Muscle of arm (tissue), 12 donors: Measurements from ENCODE around the gene EYS. TPM values are rescaled to one million over a fixed set of nuclear protein-coding genes. Genes with fewer than 3 reads are reported as not detected.
A peak's percentile ranks its signal among the peaks of the same experiment; 100 is the strongest.
"Not testable (repeated sequence)": the region's sequence is repeated elsewhere in the genome, so short reads cannot be mapped to it uniquely, and the experiment has no call there.

Source experiments
- DNase-seq: peaks from one replicate; pipeline ENCODE4 v3.0.0-alpha.2; 2013
- polyA plus RNA-seq, 12 donors: library from polyadenylated mRNA; unstranded; fragments of 120-200 nt; gene quantifications; one replicate each; pipeline ENCODE4 v1.2.1, GENCODE V29; 2013; ENCODE audit not compliant: insufficient read length in 12 of 12

EYS gene
- polyA plus RNA-seq, 12 donors, result 0.27 to 0.80 (median 0.46) TPM; not detected in 2

DNA sequence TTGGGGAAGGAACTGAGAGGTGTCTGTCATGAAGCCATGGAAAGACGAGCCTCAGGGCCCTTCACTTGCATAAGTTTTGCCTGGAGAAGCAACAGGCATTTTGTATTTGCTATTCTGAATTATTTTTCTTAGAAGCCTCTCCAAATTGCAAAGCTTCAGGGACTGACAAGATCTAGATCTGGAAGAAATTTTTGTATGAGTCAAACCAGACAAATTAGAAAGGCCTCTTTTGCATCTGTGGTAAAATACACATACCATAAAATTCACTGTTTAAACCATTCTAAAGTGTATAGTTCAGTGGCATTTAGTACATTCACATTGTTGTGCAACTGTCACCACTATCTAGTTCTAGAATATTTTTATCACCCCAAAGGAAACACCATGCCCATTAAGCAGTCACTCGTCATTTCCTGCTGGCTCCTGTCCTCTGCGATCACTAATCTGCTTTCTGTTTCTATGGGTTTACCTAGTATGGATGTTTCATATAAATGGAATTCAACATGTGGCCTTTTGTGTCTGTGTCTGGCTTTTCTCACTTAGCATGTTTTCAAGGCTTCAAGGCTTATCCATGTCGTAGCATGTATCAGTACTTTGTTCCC, 1802.3 kb downstream of the EYS start:
- DNase-seq, result no peak

DNA sequence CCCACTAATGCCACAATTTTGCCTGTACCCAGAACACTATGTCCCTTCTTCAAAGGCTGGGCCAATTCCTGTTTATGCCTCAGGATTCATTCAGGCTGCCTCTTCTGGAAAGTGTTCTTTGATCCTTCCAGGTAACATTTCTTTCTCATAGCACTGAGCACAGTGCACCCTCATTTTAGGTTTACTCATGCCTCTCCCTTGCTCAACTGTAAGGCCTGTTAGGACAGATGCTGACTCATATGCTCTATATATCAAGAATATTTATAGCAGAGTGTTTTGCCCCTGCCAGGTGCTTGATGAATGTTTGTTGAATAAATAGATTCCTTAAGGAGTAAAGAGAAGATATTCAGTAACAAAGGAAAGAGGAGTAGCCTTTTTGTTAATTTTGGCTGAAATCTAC, 1807.5 kb downstream of the EYS start:
- no peak for DNase-seq

DNA sequence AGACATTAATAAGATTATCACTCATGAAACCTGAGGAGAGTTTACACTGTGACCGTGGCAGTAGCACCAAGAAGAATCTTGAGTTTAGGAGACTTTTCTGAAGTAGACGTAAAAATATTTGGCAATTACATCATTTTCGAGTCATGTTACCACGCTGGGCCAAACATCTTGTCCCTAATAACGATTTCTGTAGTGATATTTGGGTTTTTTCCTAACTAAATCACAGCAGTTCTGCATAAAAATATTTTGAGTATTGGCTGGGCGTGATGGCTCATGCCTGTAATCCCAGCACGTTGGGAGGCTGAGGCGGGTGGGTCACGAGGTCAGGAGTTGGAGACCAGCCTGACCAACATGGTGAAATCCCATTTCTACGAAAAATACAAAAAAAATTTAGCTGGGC, 1809.1 kb downstream of the EYS start:
- no peak for DNase-seq

DNA sequence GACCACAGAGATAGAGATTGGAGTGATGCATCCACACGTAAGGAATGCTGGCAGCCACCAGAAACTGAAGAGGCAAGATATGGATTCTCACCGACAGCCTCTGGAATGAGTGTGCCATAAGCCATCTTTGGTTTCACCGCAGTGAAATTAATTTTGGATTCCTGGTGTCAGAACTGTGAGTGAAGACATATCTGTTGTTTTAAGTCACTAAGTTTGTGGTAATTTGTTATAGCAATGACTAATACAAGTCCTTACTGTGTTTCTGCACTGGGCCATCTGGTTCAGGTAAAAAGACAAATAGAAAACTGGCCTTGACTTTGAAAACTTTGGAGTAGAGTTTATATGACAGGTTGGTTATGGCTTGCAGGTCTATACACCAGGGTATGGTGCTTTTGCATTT, 1809.6 kb downstream of the EYS start:
- no peak for DNase-seq

DNA sequence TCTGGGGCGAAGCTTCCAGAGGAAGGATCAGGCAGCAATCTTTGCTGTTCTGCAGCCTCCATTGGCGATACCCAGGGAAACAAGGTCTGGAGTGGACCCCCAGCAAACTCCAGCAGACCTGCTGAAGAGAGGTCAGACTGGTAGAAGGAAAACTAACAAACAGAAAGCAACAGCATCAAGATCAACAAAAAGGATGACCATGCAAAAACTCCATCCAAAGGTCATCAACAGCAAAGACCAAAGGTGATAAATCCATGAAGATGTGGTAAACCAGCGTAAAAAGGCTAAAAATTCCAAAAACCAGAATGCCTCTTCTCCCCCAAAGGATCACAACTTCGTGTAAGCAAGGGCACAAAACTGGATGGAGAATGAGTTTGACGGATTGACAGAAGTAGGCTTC, 1818.6 kb downstream of the EYS start:
- no peak for DNase-seq

DNA sequence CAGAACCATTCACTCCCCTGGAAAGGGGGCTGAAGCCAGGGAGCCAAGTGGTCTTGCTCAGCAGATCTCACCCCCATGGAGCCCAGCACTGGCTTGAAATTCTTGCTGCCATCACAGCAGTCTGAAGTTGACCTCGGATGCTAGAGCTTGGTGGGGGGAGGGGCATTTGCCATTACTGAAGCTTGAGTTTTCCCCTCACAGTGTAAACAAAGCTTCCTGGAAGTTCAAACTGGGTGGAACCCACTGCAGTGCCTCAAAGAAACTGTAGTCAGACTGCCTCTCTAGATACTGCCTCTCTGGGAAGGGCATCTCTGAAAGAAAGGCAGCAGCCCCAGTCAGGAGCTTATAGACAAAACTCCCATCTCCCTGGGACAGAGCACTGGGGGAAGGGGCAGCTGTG, 1819.2 kb downstream of the EYS start:
- DNase-seq, result not testable (repeated sequence)

DNA sequence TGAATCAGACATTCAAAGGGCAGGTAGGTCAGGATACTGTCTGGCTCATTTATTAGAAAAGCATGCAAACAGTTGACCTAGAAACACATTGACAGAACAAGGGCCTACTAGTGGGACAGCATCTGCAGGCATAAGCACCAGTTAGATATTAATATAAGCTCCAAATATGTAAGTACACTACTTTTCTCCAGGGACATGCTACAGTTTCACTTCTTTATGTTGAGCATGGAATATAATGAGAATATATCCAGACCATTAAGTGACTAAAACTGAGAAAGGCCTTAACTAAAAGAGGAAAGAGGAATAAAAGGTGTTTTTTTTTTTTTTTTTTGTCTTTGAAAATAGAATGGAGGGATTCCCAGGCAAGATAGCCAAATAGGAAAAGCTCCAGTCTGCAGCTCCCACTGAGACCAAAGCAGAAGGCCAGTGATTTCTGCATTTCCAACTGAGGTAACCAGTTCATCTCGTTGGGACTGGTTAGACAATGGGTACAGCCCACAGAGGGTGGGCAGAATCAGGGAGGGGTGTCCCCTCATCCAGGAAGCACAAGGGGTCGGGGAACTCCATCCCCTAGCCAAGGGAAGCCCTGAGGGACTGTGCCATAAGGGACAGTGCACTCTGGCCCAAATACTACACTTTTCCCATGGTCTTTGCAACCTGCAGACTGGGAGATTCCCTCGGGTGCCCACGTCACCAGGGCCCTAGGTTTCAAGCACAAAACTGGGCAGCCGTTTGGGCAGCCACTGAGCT, 1819.8 kb downstream of the EYS start:
- no peak for DNase-seq

DNA sequence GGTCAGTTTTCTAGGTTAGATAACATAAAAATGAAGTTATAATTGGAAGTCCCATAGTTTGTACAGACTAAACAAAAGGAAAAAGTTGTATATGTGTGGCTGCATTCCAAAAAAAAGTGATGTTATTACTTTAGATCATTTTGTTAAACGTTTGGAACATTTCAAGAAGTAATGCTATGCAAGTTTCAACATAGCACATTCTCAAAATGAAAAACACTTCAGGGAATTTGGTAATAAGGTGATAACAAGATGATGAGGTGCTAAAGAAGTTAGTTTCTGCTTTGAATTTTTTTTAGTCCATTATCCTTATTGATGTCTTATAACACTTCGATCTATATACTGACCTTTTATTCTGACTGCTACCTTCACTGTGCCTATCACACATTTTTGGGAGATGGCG, 1820.7 kb downstream of the EYS start:
- DNase-seq, result no peak

DNA sequence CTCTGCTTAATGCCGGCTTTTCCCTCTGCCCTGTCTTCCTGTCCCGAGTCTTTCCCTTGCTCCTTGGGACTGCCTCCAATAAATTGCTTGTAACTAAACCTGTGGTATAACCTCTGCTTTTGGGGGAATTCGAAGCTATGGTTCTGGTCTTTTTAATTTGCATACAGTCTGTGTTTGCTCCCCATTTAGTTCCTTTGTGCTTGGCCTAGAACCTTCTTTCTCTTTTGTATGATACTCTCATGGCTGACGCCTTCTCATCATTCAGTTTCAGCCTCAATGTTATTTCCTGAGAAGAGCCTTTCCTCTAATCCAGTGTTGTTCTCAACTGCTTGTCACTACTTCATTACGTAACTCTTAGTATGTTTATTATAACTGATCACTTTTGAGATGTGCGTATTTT, 1823.4 kb downstream of the EYS start:
- DNase-seq, result no peak

DNA sequence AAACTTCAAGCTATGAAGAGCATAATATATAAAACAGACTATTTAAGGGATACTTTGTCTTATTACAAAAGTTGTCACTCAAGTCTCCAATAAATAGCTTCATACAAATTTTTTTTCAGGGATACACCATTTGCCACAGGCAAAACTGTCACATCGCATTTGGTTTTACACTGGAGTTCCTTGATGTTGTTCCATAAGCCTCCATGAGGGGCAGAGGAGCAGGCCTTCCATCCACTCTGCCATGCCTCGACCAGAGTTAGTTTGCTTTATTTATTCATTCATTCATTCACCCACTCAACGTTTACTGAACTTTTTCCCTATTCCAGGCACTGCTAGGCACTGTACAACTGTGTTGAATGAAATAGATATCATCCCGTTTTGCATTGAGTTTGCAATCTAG, 1824.8 kb downstream of the EYS start:
- no peak for DNase-seq

DNA sequence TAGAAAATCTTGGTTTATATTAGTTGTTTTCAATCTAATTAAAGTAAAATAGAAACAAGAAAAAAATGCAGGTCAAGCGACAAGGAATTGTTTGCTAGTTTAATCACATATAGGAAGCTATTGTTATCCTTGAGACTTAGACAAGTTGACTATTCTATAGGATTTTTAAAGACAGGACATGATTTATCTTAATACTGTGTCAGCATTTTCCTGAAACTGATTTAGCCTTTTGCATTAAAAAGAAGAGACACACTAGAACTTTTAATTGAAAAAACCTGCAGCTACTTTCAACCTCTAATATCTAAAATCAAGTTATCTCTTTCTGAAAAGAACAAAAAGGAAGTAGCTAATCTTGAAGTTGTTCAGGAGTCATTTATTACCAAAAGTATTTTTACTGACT, 1825.2 kb downstream of the EYS start:
- DNase-seq, result no peak

DNA sequence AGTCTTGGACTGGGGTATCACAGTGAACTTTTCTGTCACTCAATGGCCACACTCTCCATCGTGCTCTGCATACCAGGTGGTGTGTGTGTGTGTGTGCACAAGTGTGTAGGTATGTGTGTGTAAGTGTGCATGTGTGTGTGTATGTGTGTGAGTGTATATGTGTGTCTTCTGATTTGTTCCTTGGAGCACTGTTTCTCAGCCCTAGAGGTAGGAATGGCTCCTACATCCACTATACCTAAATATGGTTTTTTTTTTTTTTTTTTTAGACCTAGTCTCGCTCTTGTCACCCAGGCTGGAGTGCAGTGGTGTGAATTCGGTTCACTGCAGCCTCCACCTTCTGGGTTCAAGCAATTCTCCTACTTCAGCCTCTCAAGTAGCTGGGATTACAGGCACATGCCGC, 1834.8 kb downstream of the EYS start:
- DNase-seq, result no peak

DNA sequence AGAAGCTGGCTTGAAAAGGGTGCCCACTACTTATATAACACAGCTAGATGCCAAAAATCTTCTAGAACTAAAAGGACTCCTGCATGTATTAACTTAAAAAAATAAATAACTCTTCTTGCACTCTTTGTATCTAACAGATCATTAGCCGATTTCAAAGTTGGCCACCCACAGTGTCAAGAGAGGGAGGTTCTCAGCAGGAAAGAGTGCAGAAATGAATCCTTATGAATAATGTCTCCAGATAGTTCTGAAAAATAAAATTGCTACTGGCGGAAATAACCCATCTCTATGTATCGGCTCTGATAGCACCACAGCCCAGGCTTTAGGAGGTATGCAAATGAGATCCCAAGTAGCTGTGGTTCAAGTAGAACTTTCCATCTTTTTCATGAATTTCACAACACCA, 1838.7 kb downstream of the EYS start:
- DNase-seq, result no peak

DNA sequence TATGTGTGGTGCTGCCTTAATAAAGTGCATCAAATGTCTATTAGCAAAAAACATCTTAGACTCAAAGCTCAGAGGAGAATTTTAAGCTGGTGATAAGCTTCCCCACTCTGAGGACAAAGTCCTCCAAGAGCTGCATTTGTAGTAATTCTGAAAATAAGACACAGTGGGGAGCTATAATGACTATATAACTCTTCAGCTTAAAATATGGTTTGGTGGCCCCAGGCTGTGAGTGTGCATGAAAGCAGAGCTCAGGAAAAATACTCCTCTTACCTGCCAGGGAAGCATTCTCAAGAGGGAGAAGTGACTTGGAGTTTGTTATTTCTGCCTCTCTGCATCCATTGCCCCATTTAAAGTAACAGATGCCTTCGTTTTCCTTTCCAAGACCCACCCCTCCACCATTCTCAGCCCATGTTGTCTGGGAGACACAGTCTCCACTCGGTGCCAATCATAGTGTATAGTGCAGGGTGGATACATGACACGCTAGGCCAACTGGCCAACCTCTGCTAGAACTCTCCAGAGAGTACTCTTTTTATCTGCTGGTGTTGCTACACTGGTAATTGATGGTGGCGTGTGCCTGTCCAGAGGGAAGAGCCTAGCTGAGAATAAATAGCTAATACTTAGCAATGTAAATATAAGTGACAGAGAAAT, 1842.2 kb downstream of the EYS start:
- DNase-seq, result no peak

DNA sequence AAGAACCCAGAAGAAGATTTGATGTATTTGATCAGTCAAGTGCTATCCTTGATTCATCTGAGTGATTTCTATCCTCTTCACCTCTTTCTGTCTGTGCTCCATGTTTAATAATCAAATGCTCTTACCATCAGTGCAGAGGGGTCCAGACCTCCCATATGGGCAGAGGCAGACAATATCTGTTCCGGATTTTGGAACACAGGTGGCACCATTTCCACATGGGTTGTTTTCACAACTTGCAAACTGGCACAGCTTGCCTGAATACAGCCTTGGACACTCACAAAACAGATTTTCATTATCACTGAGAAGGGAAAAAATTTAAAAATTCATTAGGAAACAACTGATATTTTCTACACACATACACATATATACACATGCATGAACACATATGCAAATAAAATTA, 1843.0 kb downstream of the EYS start:
- DNase-seq, result no peak

DNA sequence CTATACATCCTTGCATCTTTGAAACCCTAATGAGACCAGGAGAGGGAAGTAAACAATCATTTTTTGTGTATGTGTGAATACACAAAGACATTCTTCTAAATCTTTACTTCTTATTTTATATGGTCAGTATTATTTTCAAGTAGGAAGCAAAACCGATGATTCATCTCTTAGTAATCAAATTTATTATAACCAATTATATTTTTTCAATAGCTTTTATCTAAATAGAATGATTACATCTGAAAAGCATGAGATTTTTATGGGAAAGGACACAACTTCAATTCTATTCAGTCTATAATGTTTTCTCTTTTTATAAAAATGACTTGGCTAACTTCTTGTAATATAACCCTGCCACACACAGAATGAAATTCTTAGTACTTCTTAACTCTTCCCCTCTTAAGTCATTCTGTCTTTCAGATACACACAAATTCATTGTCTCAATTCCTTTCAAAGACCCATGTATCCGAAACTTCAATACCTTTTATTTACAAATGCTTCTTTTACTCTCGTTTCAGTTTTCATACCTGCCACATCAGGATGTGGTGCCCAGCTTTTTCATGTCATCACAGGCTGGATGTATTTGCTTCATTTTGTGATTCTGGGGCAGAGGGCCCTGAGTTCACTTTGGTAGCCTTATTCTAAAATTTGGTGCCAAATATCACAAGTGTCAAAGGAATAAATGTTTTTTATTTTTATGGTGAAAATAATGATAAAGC, 1844.4 kb downstream of the EYS start:
- no peak for DNase-seq

DNA sequence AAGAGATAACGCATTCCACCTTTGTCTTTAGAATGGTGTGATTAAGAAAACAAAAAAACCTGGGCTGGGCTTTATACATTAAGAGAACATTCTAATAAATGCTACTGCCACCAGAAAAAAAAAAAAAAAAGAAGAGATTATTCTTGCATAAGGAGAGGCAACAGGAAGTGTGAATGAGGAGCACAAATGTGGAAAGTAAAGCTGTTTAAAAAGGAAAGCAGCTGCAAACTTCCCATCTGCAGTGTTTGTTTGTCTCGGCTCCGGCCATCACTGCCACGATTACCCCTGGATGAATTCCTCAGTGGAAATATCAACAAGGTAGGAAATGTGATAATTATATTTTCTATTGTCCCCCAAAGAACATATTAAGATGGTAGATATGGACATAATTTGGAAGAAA, 1847.5 kb downstream of the EYS start:
- DNase-seq, result peak; percentile 15

DNA sequence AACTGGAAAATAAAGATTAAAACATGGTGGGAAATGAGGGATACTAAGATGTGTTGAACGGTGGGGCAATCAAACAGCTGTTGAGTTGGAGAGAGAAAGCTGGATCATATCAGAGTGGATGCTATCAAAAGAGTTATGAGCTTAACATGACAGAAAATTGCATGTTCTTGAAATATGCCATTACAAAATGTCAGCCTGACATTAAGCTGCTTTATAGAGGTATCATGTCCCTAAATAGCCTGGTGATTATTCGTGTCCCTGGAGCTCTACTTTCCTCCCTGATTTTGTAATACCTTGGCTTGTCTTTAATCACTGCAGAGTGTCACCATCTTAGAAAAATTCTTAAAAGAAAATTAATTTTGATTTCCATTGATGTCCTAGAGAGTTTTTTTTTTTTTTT, 1848.3 kb downstream of the EYS start:
- DNase-seq, result no peak

DNA sequence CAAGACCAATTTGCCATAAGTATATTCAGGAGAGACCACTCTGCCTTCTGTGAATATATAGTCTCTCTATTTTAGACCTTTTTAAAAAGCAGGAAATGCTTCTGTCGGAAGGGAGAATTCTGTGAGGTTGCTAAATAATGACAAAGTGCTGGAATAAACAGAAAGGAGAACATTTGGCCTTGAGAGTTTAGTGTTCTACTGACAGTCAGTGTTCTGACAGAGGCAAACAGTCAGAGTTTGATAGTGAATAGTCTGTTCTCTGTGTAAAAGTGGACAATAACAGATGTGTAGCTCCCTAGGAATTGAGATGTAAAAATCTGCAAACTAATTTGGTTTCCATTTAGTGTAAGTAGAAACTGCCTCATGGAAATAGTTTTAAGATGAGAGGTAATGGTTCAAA, 1850.8 kb downstream of the EYS start:
- no peak for DNase-seq

DNA sequence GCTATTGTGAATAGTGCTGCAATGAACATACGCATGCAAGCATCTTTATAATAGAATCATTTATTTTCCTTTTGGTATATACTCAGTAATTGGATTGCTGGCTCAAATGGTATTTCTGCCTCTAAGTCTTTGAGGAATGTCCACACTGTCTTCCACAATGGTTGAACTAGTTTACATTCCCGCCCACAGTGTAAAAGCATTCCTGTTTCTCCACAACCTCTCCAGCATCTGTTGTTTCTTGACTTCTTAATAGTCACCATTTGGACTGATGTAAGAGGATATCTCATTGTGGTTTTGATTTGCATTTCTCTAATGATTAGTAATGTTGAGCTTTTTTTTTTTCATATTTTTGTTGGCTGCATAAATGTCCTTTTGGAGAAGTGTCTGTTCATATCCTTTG, 1862.7 kb downstream of the EYS start:
- no peak for DNase-seq

DNA sequence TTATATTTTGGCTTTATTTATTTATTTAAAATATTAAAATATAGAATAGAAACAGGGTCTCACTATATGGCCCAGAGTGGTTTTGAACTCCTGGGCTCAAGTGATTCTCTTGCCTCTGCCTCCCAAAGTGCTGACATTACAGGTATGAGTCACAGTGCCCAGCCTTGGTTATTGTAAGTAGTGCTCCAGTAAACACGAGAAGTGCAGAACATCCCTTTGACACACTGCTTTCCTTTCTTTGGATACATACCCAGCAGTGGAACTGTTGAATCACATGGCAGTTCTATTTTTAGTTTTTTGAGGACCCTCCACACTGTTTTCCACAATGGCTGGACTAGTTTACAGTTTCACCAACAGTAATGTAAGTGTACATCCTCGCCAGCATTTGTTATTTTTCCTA, 1867.5 kb downstream of the EYS start:
- DNase-seq, result no peak

DNA sequence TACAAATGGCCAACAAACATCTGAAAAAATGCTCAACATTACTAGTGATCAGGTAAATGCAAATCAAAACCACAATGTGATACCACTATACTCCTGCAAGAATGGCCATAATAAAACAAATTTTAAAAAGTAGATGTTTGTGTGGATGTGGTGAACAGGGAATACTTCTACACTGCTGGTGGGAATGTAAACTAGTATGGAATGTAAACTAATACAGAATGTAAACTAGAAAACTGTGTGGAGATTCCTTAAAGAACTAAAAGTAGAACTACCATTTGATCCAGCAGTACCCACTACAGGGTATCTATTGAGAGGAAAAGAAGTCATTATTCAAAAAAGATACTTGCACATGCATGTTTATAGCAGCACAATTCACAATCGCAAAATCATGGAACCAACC, 1878.3 kb downstream of the EYS start:
- DNase-seq, result not testable (repeated sequence)

DNA sequence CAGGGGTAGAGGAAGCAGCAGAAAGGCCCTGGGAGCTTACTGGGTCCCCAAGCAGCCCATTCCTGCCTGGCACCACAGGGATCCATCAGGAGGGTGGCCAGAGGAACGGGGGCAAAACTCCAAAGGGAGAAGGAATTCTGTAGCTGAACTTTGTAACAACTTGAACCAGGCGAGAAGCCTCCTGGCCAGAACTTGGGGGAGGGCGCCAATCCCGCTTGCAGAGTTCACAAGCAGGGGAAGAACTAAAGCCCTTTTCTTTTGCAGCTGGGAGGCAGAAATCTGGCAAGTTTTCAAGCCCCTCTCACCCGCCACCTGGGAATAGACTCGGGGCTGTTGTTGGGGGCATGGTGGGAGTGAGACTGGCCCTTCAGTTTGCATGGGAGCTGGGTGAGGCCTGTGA, 1882.3 kb downstream of the EYS start:
- DNase-seq, result no peak
